GM18519 (cell line): ENCODE measurements around the gene LTN1.
"Not testable (repeated sequence)": the region's sequence is repeated elsewhere in the genome, so short reads cannot be mapped to it uniquely, and the experiment has no call there.

Experiments
- ATAC-seq: cut with Tn5 transposase; IDR thresholded peaks from one replicate; pipeline ENCODE4 v1.9.1; 2021; ENCODE audit warnings: mild to moderate bottlenecking, moderate library complexity; ENCODE audit not compliant: unreplicated experiment, low FRiP score

LTN1 gene

GRCh38 chr21:28931708-28932372 lies 60.8 kb downstream of the LTN1 start:
- not testable (repeated sequence) for ATAC-seq

- ATAC-seq: no peak
Observed at GRCh38 chr21:28928578-28929420, 63.9 kb downstream of the LTN1 start.

GRCh38 chr21:28927130-28927529 lies 65.5 kb downstream of the LTN1 start:
- no peak for ATAC-seq

- ATAC-seq: no peak
Observed at GRCh38 chr21:28923439-28923975, 69.2 kb downstream of the LTN1 start.

- ATAC-seq: no peak
Observed at GRCh38 chr21:28922368-28922767, 70.3 kb downstream of the LTN1 start.

- no peak for ATAC-seq
Observed at GRCh38 chr21:28916150-28916893, 76.4 kb downstream of the LTN1 start.

- ATAC-seq: no peak
Observed at GRCh38 chr21:28913071-28913470, 79.6 kb downstream of the LTN1 start.

- no peak for ATAC-seq
Observed at GRCh38 chr21:28910280-28910887, 82.3 kb downstream of the LTN1 start.

- ATAC-seq: no peak
Observed at GRCh38 chr21:28908351-28908750, 84.3 kb downstream of the LTN1 start.

GRCh38 chr21:28906841-28907240 lies 85.8 kb downstream of the LTN1 start:
- no peak for ATAC-seq

GRCh38 chr21:28906236-28906635 lies 86.4 kb downstream of the LTN1 start:
- ATAC-seq: no peak

- no peak for ATAC-seq
Observed at GRCh38 chr21:28904961-28905435, 87.7 kb downstream of the LTN1 start.

- no peak for ATAC-seq
Observed at GRCh38 chr21:28903448-28903847, 89.2 kb downstream of the LTN1 start.

- ATAC-seq: no peak
Observed at GRCh38 chr21:28900481-28900880, 92.2 kb downstream of the LTN1 start.

GRCh38 chr21:28899744-28900143 lies 92.9 kb downstream of the LTN1 start:
- ATAC-seq: no peak

GRCh38 chr21:28899220-28899619 lies 93.5 kb downstream of the LTN1 start:
- ATAC-seq: no peak

- no peak for ATAC-seq
Observed at GRCh38 chr21:28893687-28894086, 99.0 kb downstream of the LTN1 start.

- no peak for ATAC-seq
Observed at GRCh38 chr21:28892199-28893111, 100.2 kb downstream of the LTN1 start.

GRCh38 chr21:28885853-28886177 lies 106.9 kb downstream of the LTN1 start:
- no peak for ATAC-seq
